Testis (tissue), 2 donors: ENCODE data around the gene SUMF2.
"Not testable (repeated sequence)": the region's sequence is repeated elsewhere in the genome, so short reads cannot be mapped to it uniquely, and the experiment has no call there.

Experiments
- POLR2A ChIP-seq: fragments of 450-650 bp; IDR thresholded peaks from one replicate; pipeline ENCODE4 v1.6.1; 2017; ENCODE audit warnings: antibody characterized with exemption, mild to moderate bottlenecking, moderate library complexity
- TF ChIP-seq, protein P1 (sequence below), 3 experiments: fragments of 450-650 bp in 2 of 3; fragments of 200-600 bp in 1 of 3; sonication (generic) in 1 of 3; IDR thresholded peaks; one replicate each; pipeline ENCODE4 v1.5.1; 2016 to 2019; ENCODE audit warnings: antibody characterized with exemption in 3 of 3, mild to moderate bottlenecking in 2 of 3, moderate library complexity in 1 of 3

DNA sequence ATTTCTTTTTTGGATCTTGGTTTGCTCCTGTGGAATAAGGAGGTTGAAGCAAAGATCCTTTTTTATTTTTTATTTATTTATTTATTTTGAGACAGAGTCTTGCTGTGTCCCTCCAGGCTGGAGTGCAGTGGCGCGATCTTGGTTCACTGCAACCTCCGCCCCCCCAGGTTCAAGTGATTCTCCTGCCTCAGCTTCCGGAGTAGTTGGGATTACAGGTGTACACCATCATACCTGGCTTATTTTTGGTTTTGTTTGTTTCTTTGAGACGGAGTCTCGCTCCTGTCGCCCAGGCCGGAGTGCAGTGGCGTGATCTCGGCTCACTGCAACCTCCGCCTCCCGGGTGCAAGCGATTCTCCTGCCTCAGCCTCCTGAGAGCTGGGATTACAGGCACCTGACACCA lies 2.3 kb downstream of the SUMF2 start:
- TF ChIP-seq, protein P1, sequence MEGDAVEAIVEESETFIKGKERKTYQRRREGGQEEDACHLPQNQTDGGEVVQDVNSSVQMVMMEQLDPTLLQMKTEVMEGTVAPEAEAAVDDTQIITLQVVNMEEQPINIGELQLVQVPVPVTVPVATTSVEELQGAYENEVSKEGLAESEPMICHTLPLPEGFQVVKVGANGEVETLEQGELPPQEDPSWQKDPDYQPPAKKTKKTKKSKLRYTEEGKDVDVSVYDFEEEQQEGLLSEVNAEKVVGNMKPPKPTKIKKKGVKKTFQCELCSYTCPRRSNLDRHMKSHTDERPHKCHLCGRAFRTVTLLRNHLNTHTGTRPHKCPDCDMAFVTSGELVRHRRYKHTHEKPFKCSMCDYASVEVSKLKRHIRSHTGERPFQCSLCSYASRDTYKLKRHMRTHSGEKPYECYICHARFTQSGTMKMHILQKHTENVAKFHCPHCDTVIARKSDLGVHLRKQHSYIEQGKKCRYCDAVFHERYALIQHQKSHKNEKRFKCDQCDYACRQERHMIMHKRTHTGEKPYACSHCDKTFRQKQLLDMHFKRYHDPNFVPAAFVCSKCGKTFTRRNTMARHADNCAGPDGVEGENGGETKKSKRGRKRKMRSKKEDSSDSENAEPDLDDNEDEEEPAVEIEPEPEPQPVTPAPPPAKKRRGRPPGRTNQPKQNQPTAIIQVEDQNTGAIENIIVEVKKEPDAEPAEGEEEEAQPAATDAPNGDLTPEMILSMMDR (IDR thresholded peaks at IDR 0.05), result not testable (repeated sequence)
- TF ChIP-seq POLR2A, result not testable (repeated sequence)
